Measurements from ENCODE around the gene FAT2. TPM values are rescaled to one million over a fixed set of nuclear protein-coding genes. Genes with fewer than 3 reads are reported as not detected.

The FAT2 gene
- total and polyA plus RNA-seq, 2 experiments from 2014 or later, result 0.10 to 0.12 TPM

DNA sequence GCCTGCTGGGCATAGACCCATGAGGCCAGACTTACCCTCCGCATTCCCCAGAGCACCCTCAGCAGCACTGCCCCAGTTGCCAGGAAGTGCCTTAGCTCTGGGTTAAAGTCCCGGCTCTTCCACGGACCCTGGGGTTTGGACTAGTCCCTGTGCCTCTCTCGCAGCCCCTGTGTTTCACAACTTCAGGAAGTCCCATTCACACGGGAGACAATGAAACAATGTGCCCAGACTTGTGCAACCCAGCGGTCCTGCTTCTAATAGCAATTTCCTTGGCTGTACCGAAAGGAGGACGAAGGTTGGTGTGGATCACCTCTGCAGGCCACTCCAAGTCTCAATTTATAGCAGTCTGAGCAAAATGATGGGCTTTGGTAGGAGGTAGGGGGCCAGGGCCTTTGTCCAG is 41.8 kb upstream of the FAT2 start:
- Histone ChIP-seq H3K27me3 (no peaks in the 10 kb centered on the region), H3K9me3 (ENCODE audit: low read depth) (no peaks in the 10 kb centered on the region), H3K36me3 (no peaks in the 10 kb centered on the region), H3K4me1 (ENCODE audit: low read depth) (no peaks in the 10 kb centered on the region), H3K27ac (no peak overlapping the region), H3K4me3 (no peak overlapping the region)
- TF ChIP-seq, protein P1, sequence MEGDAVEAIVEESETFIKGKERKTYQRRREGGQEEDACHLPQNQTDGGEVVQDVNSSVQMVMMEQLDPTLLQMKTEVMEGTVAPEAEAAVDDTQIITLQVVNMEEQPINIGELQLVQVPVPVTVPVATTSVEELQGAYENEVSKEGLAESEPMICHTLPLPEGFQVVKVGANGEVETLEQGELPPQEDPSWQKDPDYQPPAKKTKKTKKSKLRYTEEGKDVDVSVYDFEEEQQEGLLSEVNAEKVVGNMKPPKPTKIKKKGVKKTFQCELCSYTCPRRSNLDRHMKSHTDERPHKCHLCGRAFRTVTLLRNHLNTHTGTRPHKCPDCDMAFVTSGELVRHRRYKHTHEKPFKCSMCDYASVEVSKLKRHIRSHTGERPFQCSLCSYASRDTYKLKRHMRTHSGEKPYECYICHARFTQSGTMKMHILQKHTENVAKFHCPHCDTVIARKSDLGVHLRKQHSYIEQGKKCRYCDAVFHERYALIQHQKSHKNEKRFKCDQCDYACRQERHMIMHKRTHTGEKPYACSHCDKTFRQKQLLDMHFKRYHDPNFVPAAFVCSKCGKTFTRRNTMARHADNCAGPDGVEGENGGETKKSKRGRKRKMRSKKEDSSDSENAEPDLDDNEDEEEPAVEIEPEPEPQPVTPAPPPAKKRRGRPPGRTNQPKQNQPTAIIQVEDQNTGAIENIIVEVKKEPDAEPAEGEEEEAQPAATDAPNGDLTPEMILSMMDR (IDR thresholded peaks at IDR 0.05; ENCODE audit: low read depth, low read length), result no peak
- no peak for DNase-seq (ENCODE audit: low read depth in 1 of 2, low spot score in 1 of 2)

DNA sequence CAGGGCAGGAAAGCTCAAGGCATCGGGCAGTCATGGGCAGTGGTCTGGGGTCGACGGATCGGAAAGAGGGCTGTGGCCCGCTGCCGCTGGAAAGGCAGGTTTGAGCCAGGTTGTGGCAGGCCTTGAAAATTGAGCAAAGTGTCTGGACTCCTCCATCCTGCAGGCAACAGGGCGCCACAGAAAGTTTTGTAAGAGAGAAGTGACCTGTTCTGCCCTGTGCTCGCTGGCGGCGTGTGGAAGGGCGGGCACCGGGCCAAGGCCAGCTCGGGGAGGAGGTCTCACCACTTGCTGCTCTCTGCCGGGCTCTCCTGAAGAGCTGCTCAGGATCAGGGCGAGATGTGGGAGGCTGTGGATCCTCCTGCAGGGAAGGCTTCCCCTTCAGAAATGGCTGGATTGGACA is 41.4 kb upstream of the FAT2 start:
- Histone ChIP-seq H3K9me3 (ENCODE audit: low read depth) (no peaks in the 10 kb centered on the region), H3K27ac (no peak overlapping the region)
- TF ChIP-seq, protein P1 (IDR thresholded peaks at IDR 0.05; ENCODE audit: low read depth, low read length), result no peak

DNA sequence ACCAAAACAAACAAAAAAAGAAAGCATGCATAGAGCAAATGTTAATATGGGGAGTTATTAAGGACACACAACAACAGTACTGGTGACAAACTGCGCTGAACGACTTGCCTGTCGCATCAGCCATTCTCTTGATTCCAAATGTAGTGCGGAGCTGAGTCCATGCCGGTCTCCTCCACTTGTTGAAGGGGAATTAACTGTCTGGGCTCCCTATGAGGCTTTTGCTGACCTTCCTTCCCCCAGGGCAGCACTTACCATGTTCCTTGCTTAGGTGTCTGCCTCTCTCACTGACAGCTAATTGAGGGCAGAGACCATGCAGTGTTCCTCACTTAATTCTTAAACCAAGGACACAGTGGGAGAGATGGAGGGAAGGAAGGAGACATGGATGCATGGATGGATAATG is 40.8 kb upstream of the FAT2 start:
- Histone ChIP-seq H3K9me3 (ENCODE audit: low read depth) (no peaks in the 10 kb centered on the region), H3K4me1 (ENCODE audit: low read depth) (no peaks in the 10 kb centered on the region), H3K27me3 (no peaks in the 10 kb centered on the region), H3K27ac (no peak overlapping the region), H3K4me3 (no peak overlapping the region), H3K36me3 (no peaks in the 10 kb centered on the region)
- TF ChIP-seq, protein P1 (IDR thresholded peaks at IDR 0.05; ENCODE audit: low read depth, low read length), result no peak
- DNase-seq (ENCODE audit: low read depth in 1 of 2, low spot score in 1 of 2), result no peak

More for the DNA sequence above, 41.4 kb upstream of the FAT2 start:
- Histone ChIP-seq H3K4me1 (ENCODE audit: low read depth) (no peaks in the 10 kb centered on the region), H3K4me3 (no peak overlapping the region), H3K36me3 (no peaks in the 10 kb centered on the region), H3K27me3 (no peaks in the 10 kb centered on the region)
- DNase-seq (ENCODE audit: low read depth in 1 of 2, low spot score in 1 of 2), result no peak

DNA sequence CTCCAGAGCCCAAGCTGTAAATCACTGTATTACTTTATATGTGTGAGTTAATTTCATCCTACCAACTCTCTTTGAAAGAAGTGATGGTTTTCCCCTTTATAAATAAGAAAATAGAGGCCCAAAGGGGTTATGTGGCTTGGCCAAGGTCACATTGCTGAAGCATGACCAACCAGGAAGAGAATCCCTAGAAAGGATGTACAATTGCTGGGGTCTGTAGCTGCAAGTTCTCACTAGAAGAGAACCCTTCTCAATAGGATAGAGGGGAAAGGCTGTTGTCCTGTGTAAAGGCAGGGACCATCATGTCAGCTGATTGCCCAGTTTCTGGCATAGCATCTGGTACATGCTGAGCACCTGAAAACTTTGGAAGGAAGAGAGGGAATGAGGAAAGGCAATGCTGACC is 39.0 kb upstream of the FAT2 start:
- Histone ChIP-seq H3K4me3 (no peak overlapping the region), H3K9me3 (ENCODE audit: low read depth) (no peaks in the 10 kb centered on the region), H3K27me3 (no peaks in the 10 kb centered on the region), H3K4me1 (ENCODE audit: low read depth) (no peaks in the 10 kb centered on the region), H3K27ac (no peak overlapping the region), H3K36me3 (no peaks in the 10 kb centered on the region)
- no peak for DNase-seq (ENCODE audit: low read depth in 1 of 2, low spot score in 1 of 2)
- TF ChIP-seq, protein P1 (IDR thresholded peaks at IDR 0.05; ENCODE audit: low read depth, low read length), result no peak

DNA sequence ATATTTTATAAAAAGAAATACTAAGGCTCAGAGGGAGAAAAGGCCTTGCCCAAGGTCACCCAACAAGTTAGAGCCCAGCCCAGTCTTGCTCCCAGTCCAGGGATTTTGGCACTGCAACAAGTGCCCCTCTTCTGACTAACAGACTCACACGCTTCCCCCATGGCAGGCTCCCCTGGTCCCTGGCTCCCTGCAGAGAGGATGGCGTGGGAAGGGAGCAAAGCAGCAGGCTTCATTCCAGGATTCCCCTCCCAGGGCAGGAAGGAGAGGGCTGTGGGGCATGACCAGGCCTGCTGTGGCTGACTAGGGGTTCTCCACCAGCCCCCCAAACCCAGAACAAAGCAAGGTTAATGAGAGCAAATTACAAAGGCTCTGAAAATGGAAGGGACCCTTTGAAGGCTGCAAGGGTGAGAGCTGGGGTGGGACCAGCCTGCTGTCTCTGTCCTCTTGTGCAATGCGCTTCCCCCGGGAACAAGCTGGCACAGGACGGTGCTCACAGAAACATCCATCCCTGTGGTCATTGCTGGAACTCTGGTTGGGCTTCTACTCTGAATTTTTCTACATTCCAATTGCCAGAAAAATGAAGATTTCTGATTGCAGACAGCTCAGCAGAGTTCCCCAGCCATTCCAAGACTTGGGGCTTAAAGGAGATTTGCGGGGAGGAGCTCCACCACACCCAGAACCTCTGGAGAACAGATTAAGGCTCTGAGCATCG is 37.1 kb upstream of the FAT2 start:
- H3K27me3 ChIP-seq, result no peaks in the 10 kb centered on the region
- H3K4me1 ChIP-seq (ENCODE audit: low read depth), result peaks cover 4% of the 10 kb centered on the region
- no peaks in the 10 kb centered on the region for H3K9me3 ChIP-seq (ENCODE audit: low read depth)
- no peaks in the 10 kb centered on the region for H3K36me3 ChIP-seq
- TF ChIP-seq, protein P1 (IDR thresholded peaks at IDR 0.05; ENCODE audit: low read depth, low read length), result no peak
- H3K27ac ChIP-seq, result no peak overlapping the region
- no peak overlapping the region for H3K4me3 ChIP-seq
- DNase-seq (ENCODE audit: low read depth in 1 of 2, low spot score in 1 of 2), result peak in 1 of 2 donors; percentile 56

All from cardiac muscle cell (in vitro differentiated cells and primary cell).